Measurements from ENCODE around the gene CATSPER1. TPM values are rescaled to one million over a fixed set of nuclear protein-coding genes. Genes with fewer than 3 reads are reported as not detected.
A peak's percentile ranks its signal among the peaks of the same experiment; 100 is the strongest.

CATSPER1 gene
- total RNA-seq, 1 experiment from 2014 or later = 1.1 TPM

GRCh38 chr11:66006134-66006890 is 20.0 kb downstream of the CATSPER1 start:
- intact Hi-C loops (cut with micrococcal nuclease) = no loop called here
- ATAC-seq (no peak), DNase-seq (no peak)
- no peak overlapping the region for H3K27ac ChIP-seq (ENCODE audit: low read length)
- peaks cover 20% of the 10 kb centered on the region for H3K4me1 ChIP-seq (ENCODE audit: insufficient read depth, low read length)
- H3K9ac ChIP-seq (ENCODE audit: low read length) = no peak overlapping the region
- H3K4me3 ChIP-seq (ENCODE audit: low read length) = no peak overlapping the region
- no peak for TF ChIP-seq CTCF (conservative IDR thresholded peaks at IDR 0.05; ENCODE audit: low read depth, low read length)
- no peak for TF ChIP-seq EZH2 (IDR thresholded peaks at IDR 0.05; ENCODE audit: low read length, unreplicated experiment)
- TF ChIP-seq EZH2phosphoT487 (IDR thresholded peaks at IDR 0.05; ENCODE audit: borderline replicate concordance, low read length) = no peak
- H4K20me1 ChIP-seq (ENCODE audit: low read length) = no peaks in the 10 kb centered on the region
- H3K9me2 ChIP-seq (replicated peaks; ENCODE audit: low read length) = no peaks in the 10 kb centered on the region
- POLR2A ChIA-PET (ENCODE audit: unreplicated experiment) = no interaction called here
- peaks cover 27% of the 10 kb centered on the region for H3K79me2 ChIP-seq (ENCODE audit: low read length)
- no TSS peak for BruUV-seq (replicated peaks)
- H3F3A ChIP-seq (ENCODE audit: low read length, unreplicated experiment) = peaks cover 9% of the 10 kb centered on the region
- no peak overlapping the region for H3K4me2 ChIP-seq (ENCODE audit: low read length)
- peaks cover 15% of the 10 kb centered on the region; the same call in 1 of the 2 replicates for H3K36me3 ChIP-seq (ENCODE audit: low read depth, low read length)
- H2AFZ ChIP-seq (ENCODE audit: low read length) = no peak overlapping the region
- CTCF ChIA-PET = no interaction called here
- H3K9me3 ChIP-seq (ENCODE audit: low read length) = no peaks in the 10 kb centered on the region
- no peaks in the 10 kb centered on the region for H3K27me3 ChIP-seq (ENCODE audit: low read length)

GRCh38 chr11:66004186-66004585 is 22.1 kb downstream of the CATSPER1 start:
- DNase-seq (no peak), ATAC-seq (no peak)
- no TSS peak for BruUV-seq (replicated peaks)
- no peak overlapping the region for H3K4me2 ChIP-seq (ENCODE audit: low read length)
- H3K9me2 ChIP-seq (replicated peaks; ENCODE audit: low read length) = no peaks in the 10 kb centered on the region
- ChIA-PET POLR2A (ENCODE audit: unreplicated experiment) (no interaction called here), CTCF (no interaction called here)
- H3K4me1 ChIP-seq (ENCODE audit: insufficient read depth, low read length) = peaks cover 23% of the 10 kb centered on the region
- no peak overlapping the region for H3K27ac ChIP-seq (ENCODE audit: low read length)
- TF ChIP-seq EZH2phosphoT487 (IDR thresholded peaks at IDR 0.05; ENCODE audit: borderline replicate concordance, low read length) = no peak
- TF ChIP-seq EZH2 (IDR thresholded peaks at IDR 0.05; ENCODE audit: low read length, unreplicated experiment) = no peak
- TF ChIP-seq CTCF (conservative IDR thresholded peaks at IDR 0.05; ENCODE audit: low read depth, low read length) = no peak
- no peak overlapping the region for H2AFZ ChIP-seq (ENCODE audit: low read length)
- peaks cover 9% of the 10 kb centered on the region for H3F3A ChIP-seq (ENCODE audit: low read length, unreplicated experiment)
- no peak overlapping the region for H3K9ac ChIP-seq (ENCODE audit: low read length)
- intact Hi-C loops (cut with micrococcal nuclease) = no loop called here
- no peaks in the 10 kb centered on the region for H3K27me3 ChIP-seq (ENCODE audit: low read length)
- H3K36me3 ChIP-seq (ENCODE audit: low read depth, low read length) = peaks cover 28% of the 10 kb centered on the region
- no peaks in the 10 kb centered on the region for H4K20me1 ChIP-seq (ENCODE audit: low read length)
- peaks cover 47% of the 10 kb centered on the region for H3K79me2 ChIP-seq (ENCODE audit: low read length)
- no peaks in the 10 kb centered on the region for H3K9me3 ChIP-seq (ENCODE audit: low read length)
- H3K4me3 ChIP-seq (ENCODE audit: low read length) = no peak overlapping the region

GRCh38 chr11:66003291-66003690 is 23.0 kb downstream of the CATSPER1 start:
- intact Hi-C loops (cut with micrococcal nuclease) = loop anchor here (2.0 kb wide), 2 partner anchors 42 to 50 kb away; partner anchors contain the start of gene SF3B2
- H4K20me1 ChIP-seq (ENCODE audit: low read length) = no peaks in the 10 kb centered on the region
- peaks cover 17% of the 10 kb centered on the region for H3K4me1 ChIP-seq (ENCODE audit: insufficient read depth, low read length)
- peaks cover 9% of the 10 kb centered on the region for H3F3A ChIP-seq (ENCODE audit: low read length, unreplicated experiment)
- no peaks in the 10 kb centered on the region for H3K9me2 ChIP-seq (replicated peaks; ENCODE audit: low read length)
- peaks cover 56% of the 10 kb centered on the region for H3K79me2 ChIP-seq (ENCODE audit: low read length)
- H3K9me3 ChIP-seq (ENCODE audit: low read length) = no peaks in the 10 kb centered on the region
- peak overlapping the region; percentile 85 for H3K4me3 ChIP-seq (ENCODE audit: low read length)
- CTCF ChIA-PET = no interaction called here
- H3K36me3 ChIP-seq (ENCODE audit: low read depth, low read length) = peaks cover 37% of the 10 kb centered on the region
- H2AFZ ChIP-seq (ENCODE audit: low read length) = no peak overlapping the region
- no peaks in the 10 kb centered on the region for H3K27me3 ChIP-seq (ENCODE audit: low read length)
- ATAC-seq (no peak), DNase-seq (no peak)
- H3K4me2 ChIP-seq (ENCODE audit: low read length) = peak overlapping the region; percentile 87
- no TSS peak for BruUV-seq (replicated peaks)
- TF ChIP-seq EZH2phosphoT487 (IDR thresholded peaks at IDR 0.05; ENCODE audit: borderline replicate concordance, low read length) (no peak), EZH2 (IDR thresholded peaks at IDR 0.05; ENCODE audit: low read length, unreplicated experiment) (no peak), CTCF (conservative IDR thresholded peaks at IDR 0.05; ENCODE audit: low read depth, low read length) (no peak)
- peak overlapping the region; percentile 91 for H3K9ac ChIP-seq (ENCODE audit: low read length)
- no peak overlapping the region for H3K27ac ChIP-seq (ENCODE audit: low read length)
- POLR2A ChIA-PET (ENCODE audit: unreplicated experiment) = interaction anchor here (0.8 kb wide), 1 partner anchor 8 kb away, joined by 3 read pairs; no protein-coding TSS in a partner anchor
